GM21576 (cell line): ENCODE data around the gene LRRC19.
A peak's percentile ranks its signal among the peaks of the same experiment; 100 is the strongest.

Experiments used
- ATAC-seq: cut with Tn5 transposase; IDR thresholded peaks from one replicate; pipeline ENCODE4 v1.9.1; 2021; ENCODE audit warnings: mild to moderate bottlenecking, moderate library complexity; ENCODE audit not compliant: unreplicated experiment

Gene LRRC19

GRCh38 chr9:26955921-26956859 is 49.3 kb downstream of the LRRC19 start, which contains the start of gene IFT74:
IFT74 (plus strand) TSS chr9:26956412; CDS start chr9:26961968, 5,556 bp downstream.
- ATAC-seq = peak; percentile 99

DNA sequence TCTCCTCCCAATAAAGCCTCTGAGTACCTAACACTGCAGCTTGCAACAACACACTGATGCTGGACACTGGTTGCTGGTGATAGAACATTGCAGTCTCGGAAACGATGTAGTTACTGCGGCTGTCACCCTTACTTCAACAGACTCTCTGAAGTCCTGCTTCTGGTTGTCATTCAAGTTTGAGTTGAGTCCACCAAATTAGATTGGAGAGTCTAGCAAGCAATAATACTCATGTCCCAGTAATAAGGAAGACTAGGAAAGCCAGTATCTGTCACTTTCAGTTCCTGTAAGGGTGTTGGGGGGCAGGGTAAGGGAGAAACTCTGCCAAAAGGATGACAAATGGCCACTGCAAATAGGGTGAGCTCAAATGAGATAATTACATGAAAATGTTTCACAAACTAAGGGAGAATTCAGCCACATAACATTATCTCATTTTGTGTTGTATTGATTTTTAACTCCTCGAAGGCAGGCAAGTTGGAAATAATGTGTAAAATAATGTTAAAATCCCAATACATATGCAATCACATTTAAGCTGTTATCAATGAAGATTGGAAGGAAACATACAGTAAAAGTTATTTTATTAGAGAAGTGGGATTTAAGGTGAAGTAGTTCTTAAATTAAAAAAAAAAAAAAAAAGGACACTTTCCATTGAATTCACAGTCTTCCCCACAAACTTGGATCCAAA is 50.1 kb downstream of the LRRC19 start:
- no peak for ATAC-seq

GRCh38 chr9:26954050-26954508 is 51.4 kb downstream of the LRRC19 start:
- ATAC-seq = no peak

- no peak for ATAC-seq
Observed at GRCh38 chr9:26951794-26952193, 53.7 kb downstream of the LRRC19 start.

GRCh38 chr9:26950521-26950920 is 55.0 kb downstream of the LRRC19 start:
- ATAC-seq = no peak

GRCh38 chr9:26949637-26950069 is 55.8 kb downstream of the LRRC19 start:
- ATAC-seq = no peak

- no peak for ATAC-seq
Observed at GRCh38 chr9:26947736-26948135, 57.7 kb downstream of the LRRC19 start.

DNA sequence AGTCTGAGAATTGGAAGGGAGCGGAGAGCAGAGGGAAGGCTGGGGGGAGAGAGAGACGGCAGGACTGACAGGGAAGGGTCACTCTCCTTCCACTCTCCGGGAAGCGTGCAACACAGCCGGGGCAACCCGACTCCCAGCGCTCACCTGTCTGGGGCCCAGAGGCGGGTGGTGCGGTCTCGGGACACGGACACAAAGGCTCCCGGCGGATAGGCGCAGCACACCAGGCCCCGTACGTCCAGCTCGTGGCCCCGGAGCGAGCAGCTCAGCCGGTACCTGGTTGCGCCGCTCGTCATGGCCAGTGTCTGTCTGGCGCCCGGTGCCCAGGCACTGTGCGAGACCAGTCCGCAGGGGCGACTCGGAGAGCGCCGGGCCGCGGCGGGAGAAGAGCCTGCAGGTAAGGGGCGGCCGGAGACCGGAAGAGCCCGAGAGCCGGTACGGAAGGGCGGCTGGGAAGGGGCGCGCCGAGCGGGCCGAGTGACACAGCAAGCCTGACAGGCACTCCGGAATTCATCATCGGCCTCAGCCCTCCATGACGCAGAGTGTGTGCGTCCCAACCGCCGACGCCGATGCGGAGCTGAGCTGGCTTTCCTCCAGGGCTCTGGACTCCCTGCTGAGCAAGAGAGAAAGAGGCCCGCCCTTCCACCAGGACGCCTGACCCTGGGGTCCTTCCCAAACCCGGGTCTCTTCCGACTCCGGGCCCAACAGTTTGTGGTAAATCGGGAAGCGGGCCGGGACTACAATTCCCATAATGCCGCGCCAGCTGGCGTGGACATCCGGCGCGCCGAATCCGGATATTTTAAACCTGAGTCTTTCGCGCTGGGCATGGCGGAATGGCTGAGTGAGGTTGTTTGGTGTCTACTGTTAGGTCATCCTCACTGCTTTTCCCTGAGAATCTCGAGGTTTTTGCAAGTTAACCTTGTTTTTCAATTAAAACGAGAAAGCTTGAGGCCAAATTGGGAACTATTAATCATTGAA is 58.4 kb downstream of the LRRC19 start, which contains the start of gene PLAA:
Gene PLAA, minus strand, starts transcription at position 490 of the 975 bp plus-strand sequence. Its CDS starts 197 bp downstream, at position 293.
- peak; percentile 98 for ATAC-seq

DNA sequence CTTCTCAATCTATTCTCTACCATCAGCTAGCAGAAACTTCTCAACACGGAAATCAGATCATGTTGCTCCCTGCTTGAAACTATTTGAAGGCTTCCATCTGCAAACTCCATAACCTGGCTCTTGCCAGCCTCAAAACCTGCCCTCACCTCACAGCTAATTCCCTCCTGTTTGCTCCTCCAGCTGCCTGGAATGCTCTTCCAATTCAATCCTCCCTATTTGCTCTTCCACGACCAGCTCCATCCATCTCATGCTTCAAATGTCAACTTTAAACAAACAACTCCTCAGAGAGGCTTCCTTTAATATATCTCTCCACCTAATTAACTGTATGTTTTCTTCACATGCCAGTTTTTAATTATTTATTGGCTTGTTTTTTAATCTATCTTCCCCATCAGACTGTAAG is 59.9 kb downstream of the LRRC19 start:
- no peak for ATAC-seq
